BLaER1 (cell line): ENCODE data around the gene CCR8.
"Not testable (repeated sequence)": the region's sequence is repeated elsewhere in the genome, so short reads cannot be mapped to it uniquely, and the experiment has no call there.

ENCODE experiments used
- H3K27ac ChIP-seq: shearing (Covaris generic); formaldehyde crosslinking; 2 replicates; pipeline ENCODE4 v1.8.1; 2022
- H3K27me3 ChIP-seq: shearing (Covaris generic); formaldehyde crosslinking; 2 replicates; pipeline ENCODE4 v1.8.1; 2022
- H3K36me3 ChIP-seq: shearing (Covaris generic); formaldehyde crosslinking; 2 replicates; pipeline ENCODE4 v1.8.1; 2022
- H3K4me1 ChIP-seq: shearing (Covaris generic); formaldehyde crosslinking; 2 replicates; pipeline ENCODE4 v1.8.1; 2022
- H3K4me2 ChIP-seq: shearing (Covaris generic); formaldehyde crosslinking; 2 replicates; pipeline ENCODE4 v1.8.1; 2022
- H3K4me3 ChIP-seq: shearing (Covaris generic); formaldehyde crosslinking; 2 replicates; pipeline ENCODE4 v1.8.1; 2022
- H3K9ac ChIP-seq: shearing (Covaris generic); formaldehyde crosslinking; 2 replicates; pipeline ENCODE4 v1.8.1; 2022
- H3K9me3 ChIP-seq: shearing (Covaris generic); formaldehyde crosslinking; 2 replicates; pipeline ENCODE4 v1.8.1; 2022
- H4K20me1 ChIP-seq: shearing (Covaris generic); formaldehyde crosslinking; 2 replicates; pipeline ENCODE4 v1.8.1; 2022
- Cebpa-rat ChIP-seq: shearing (Covaris generic); IDR thresholded peaks from 2 replicates; pipeline ENCODE4 v1.8.1; 2022

CCR8 gene

DNA sequence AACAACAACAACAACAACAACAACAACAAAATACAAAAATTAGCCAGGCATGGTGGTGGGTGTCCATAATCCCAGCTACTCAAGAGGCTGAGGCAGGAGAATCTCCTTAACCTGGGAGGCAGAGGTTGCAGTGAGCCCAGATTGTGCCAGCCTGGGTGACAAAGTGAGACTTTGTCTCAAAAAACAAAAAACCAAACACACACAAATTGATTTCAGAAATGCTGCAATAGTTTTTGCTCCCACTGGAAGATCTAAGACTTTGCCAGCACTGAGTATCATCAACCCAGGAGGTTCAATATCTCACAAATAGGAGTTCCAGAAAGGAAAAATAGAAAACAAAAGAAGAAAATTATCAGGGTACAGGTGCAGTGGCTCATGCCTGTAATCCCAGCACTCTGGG is 16.2 kb upstream of the CCR8 start:
- H3K9ac ChIP-seq = no peak overlapping the region
- H4K20me1 ChIP-seq = no peaks in the 10 kb centered on the region
- H3K36me3 ChIP-seq = no peaks in the 10 kb centered on the region
- peaks cover 10% of the 10 kb centered on the region; the same call in 1 of the 2 replicates for H3K9me3 ChIP-seq
- TF ChIP-seq Cebpa-rat = no peak
- H3K4me1 ChIP-seq = no peaks in the 10 kb centered on the region
- H3K27ac ChIP-seq = no peak overlapping the region
- no peak overlapping the region for H3K4me2 ChIP-seq
- H3K27me3 ChIP-seq = no peaks in the 10 kb centered on the region
- H3K4me3 ChIP-seq = no peak overlapping the region

DNA sequence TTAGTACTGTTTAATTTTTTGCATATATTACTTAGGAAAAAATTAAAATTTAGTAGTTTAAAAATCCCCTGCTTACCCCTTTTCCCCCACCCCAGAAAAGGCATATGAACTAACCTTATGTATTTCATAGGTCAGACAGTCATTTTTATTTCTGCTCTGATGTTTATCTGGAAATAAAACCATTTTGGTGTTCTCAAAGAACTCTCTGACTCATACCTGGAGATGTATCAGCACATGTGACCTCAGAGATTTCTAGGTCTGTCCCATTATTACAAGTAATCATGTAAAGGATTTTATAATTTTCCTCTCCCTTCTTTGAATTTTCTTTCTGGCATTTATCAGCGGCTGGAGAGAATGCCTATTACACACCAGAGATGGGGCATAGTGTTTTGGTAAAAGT is 14.1 kb upstream of the CCR8 start:
- Histone ChIP-seq H3K4me3 (no peak overlapping the region), H4K20me1 (no peaks in the 10 kb centered on the region), H3K27me3 (no peaks in the 10 kb centered on the region), H3K9ac (no peak overlapping the region), H3K4me1 (no peaks in the 10 kb centered on the region), H3K27ac (no peak overlapping the region), H3K36me3 (no peaks in the 10 kb centered on the region), H3K4me2 (no peak overlapping the region), H3K9me3 (peaks cover 10% of the 10 kb centered on the region; the same call in 1 of the 2 replicates)
- no peak for TF ChIP-seq Cebpa-rat

DNA sequence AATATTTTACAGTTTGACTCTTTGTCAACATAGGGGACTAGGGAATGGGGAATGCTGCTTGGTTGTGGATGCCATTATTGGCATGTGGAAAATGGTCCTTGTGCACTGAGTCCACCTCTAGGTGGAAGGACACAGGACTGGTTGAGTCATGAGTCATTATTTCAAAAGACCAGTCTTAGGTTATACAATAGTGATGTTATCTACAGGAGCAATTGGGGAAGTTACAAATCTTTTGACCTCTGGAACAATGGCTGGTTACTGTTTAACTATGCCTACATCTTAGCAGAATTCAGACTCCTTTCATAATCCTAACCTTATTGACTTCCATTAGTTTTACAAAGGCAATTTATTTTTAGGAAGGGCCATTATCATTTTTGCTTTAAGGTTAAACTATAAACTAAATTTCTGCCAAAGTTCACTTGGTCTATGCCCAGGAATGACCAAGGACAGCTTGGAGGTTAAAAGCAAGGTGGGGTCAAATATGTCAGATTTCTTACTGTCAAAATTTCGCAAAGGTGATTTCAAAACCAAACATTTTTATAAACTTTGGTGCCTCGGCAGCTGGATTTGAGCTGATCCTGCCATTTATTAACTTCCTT is 11.8 kb upstream of the CCR8 start:
- no peak overlapping the region for H3K27ac ChIP-seq
- no peaks in the 10 kb centered on the region for H3K36me3 ChIP-seq
- H3K4me3 ChIP-seq = no peak overlapping the region
- H4K20me1 ChIP-seq = no peaks in the 10 kb centered on the region
- no peaks in the 10 kb centered on the region for H3K4me1 ChIP-seq
- H3K9ac ChIP-seq = no peak overlapping the region
- TF ChIP-seq Cebpa-rat = no peak
- H3K4me2 ChIP-seq = no peak overlapping the region
- H3K9me3 ChIP-seq = peaks cover 10% of the 10 kb centered on the region; the same call in 1 of the 2 replicates
- no peaks in the 10 kb centered on the region for H3K27me3 ChIP-seq

DNA sequence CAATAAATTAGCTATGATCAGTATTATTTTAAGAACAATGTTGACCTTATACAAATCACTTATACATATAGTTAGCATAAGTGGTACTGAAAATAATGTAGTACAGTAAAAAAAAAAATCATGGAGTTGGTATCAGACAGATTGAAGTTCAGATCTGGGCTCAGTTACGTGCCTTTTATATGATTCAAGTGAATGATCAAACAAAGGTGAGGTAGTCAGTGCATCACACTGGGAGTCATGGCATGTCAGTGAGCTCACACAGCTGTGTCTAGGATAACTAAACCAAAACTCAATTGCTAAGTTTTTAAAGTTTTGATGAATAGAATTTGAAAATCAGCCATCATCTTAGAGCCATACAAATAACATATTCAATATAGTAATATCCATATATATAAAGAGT is 11.2 kb upstream of the CCR8 start:
- Histone ChIP-seq H3K4me2 (no peak overlapping the region), H3K27ac (no peak overlapping the region)
- TF ChIP-seq Cebpa-rat = no peak

DNA sequence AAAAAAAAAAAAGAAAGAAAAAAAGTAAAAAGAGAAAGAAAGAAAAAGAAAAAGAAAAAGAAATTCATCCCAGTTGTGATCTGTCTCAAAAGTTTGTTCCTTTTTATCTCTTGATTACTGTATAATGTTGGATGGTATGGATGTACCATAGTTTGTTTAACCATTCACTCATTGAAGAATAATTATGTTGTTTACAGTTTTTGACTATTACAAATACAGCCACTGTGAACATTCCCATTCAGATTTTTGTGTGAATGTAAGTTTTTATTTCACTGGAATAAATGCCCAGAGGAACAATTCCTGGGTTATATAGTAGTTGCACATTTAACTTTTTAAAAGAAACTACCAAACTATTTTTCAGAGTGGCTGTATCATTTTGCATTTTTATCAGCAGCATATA is 10.3 kb upstream of the CCR8 start:
- H3K4me2 ChIP-seq = no peak overlapping the region
- no peaks in the 10 kb centered on the region for H3K27me3 ChIP-seq
- no peak for TF ChIP-seq Cebpa-rat
- no peak overlapping the region for H3K4me3 ChIP-seq
- H3K9ac ChIP-seq = no peak overlapping the region
- H3K9me3 ChIP-seq = peaks cover 9% of the 10 kb centered on the region; the same call in 1 of the 2 replicates
- H3K36me3 ChIP-seq = no peaks in the 10 kb centered on the region
- no peak overlapping the region for H3K27ac ChIP-seq
- no peaks in the 10 kb centered on the region for H4K20me1 ChIP-seq
- H3K4me1 ChIP-seq = no peaks in the 10 kb centered on the region

More for the DNA sequence above, 11.2 kb upstream of the CCR8 start:
- peaks cover 10% of the 10 kb centered on the region; the same call in 1 of the 2 replicates for H3K9me3 ChIP-seq
- no peak overlapping the region for H3K4me3 ChIP-seq
- H4K20me1 ChIP-seq = no peaks in the 10 kb centered on the region
- no peaks in the 10 kb centered on the region for H3K36me3 ChIP-seq
- H3K27me3 ChIP-seq = no peaks in the 10 kb centered on the region
- H3K9ac ChIP-seq = no peak overlapping the region
- no peaks in the 10 kb centered on the region for H3K4me1 ChIP-seq

DNA sequence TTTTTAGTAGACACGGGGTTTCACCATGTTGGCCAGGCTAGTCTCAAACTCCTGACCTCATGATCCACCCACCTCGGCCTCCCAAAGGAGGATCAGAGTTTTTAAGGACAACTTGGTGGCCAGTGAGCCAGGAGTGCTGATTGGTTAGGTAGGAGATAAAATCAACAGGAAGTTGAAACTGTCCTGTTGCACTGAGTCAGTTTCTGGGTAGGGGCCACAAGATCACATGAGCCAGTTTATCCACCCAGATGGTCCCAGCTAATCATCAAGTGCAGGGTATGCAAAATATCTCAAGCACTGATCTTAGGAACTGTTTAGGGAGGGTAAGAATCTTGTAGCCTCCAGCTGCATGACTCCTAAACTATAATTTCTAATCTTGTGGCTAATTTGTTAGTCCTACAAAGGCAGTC is 7.9 kb upstream of the CCR8 start:
- H3K27ac ChIP-seq, H3K4me2 ChIP-seq, H4K20me1 ChIP-seq, H3K4me1 ChIP-seq, H3K9me3 ChIP-seq, H3K36me3 ChIP-seq, H3K27me3 ChIP-seq, H3K9ac ChIP-seq, H3K4me3 ChIP-seq: not testable (repeated sequence)

DNA sequence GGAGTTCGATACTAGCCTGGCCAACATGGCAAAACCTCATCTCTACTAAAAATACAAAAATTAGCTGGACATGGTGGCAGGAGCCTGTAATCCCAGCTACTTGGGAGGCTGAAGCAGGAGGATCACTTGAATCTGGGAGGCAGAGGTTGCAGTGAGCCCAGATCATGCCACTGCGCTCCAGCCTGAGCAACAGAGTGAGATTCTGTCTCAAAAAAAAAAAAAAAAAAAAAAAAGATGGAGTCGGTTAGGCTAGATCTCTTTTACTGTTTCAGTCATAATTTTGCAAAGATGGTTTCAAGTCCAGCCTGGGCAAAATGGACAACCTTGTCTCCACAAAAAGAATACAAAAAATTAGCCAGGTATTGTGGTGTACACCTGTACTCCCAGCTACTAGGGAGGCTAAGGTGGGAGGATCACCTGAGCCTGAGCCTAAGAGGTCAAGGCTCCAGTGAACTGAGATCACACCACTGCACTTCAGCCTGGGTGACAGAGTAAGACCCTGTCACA is 7.2 kb upstream of the CCR8 start:
- not testable (repeated sequence) for H3K27ac ChIP-seq, H3K9me3 ChIP-seq

DNA sequence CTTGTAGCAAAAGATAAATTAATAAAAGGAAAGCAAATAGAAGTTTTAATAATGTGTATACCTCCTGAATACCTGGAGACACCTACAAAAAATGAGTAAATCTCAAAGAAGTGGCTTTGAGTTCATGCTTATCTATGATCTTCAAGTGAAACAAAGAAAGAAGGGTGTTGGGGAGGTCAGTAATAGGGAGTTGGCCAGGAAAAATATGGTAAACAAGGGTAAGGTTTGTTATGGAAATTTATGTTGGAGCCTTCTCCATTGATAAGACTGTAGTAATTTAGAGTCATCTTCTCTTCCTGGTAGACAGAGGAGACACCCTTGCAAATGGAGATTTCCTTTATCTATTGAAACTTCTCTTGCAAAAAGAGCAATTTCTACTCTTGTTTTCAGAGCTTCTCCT is 6.6 kb upstream of the CCR8 start:
- no peak overlapping the region for H3K9ac ChIP-seq
- H3K27ac ChIP-seq = no peak overlapping the region
- no peak overlapping the region for H3K4me3 ChIP-seq
- no peak for TF ChIP-seq Cebpa-rat
- H3K27me3 ChIP-seq = no peaks in the 10 kb centered on the region
- no peaks in the 10 kb centered on the region for H3K4me1 ChIP-seq
- H4K20me1 ChIP-seq = no peaks in the 10 kb centered on the region
- H3K9me3 ChIP-seq = no peaks in the 10 kb centered on the region
- no peak overlapping the region for H3K4me2 ChIP-seq
- H3K36me3 ChIP-seq = no peaks in the 10 kb centered on the region

More for the DNA sequence above, 7.2 kb upstream of the CCR8 start:
- H3K27me3 ChIP-seq, H3K9ac ChIP-seq, H3K4me1 ChIP-seq, H3K36me3 ChIP-seq, H3K4me3 ChIP-seq, H3K4me2 ChIP-seq, H4K20me1 ChIP-seq: not testable (repeated sequence)

DNA sequence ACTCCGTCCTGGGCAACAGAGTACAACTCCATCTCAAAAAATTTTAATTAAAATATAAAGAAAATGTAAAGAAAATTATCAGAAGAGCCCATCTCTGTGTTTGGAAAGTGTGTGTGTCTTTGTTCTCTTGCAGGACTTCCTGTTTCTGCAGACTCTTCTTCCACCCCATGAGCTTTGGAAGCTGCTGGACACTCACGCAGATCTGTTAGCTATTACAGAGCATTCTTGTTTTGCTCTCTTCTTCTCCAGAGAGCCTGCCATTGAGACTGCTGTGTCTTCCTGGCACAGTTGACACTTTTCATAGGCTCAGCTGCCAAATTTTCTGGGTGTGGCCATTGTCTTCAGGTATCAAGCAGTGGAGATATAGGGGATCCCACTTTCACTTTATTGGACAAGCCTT is 6.0 kb upstream of the CCR8 start:
- H3K9me3 ChIP-seq = no peaks in the 10 kb centered on the region
- no peak overlapping the region for H3K4me2 ChIP-seq
- no peaks in the 10 kb centered on the region for H3K36me3 ChIP-seq
- H3K27ac ChIP-seq = no peak overlapping the region
- TF ChIP-seq Cebpa-rat = no peak
- H3K4me1 ChIP-seq = no peaks in the 10 kb centered on the region
- no peaks in the 10 kb centered on the region for H4K20me1 ChIP-seq
- H3K9ac ChIP-seq = no peak overlapping the region
- no peak overlapping the region for H3K4me3 ChIP-seq
- no peaks in the 10 kb centered on the region for H3K27me3 ChIP-seq

DNA sequence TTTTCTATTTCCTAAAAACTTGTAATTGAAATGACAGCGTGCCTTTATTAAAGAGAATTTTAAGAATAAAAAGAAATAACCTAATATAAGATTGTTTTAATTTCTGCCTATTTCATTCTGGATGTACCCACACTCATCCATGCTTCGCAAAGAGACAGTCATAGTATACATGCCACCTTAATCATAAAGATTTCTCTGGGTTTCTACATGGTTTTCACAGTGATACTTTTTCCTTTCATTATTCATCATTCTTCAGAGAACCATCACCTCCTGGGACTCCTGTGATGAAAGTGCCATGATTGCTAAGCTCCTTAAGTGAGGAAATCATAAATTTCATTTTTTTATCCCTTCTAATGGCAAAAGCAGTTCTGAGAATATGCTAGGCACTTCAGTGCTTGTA is 4.3 kb upstream of the CCR8 start:
- Histone ChIP-seq H3K27me3 (no peaks in the 10 kb centered on the region), H3K27ac (no peak overlapping the region), H3K4me1 (no peaks in the 10 kb centered on the region), H3K36me3 (no peaks in the 10 kb centered on the region), H3K9me3 (no peaks in the 10 kb centered on the region), H3K9ac (no peak overlapping the region), H3K4me3 (no peak overlapping the region), H4K20me1 (no peaks in the 10 kb centered on the region), H3K4me2 (no peak overlapping the region)
- no peak for TF ChIP-seq Cebpa-rat
